ENCODE data around the gene ERBB2.

Gene ERBB2

DNA sequence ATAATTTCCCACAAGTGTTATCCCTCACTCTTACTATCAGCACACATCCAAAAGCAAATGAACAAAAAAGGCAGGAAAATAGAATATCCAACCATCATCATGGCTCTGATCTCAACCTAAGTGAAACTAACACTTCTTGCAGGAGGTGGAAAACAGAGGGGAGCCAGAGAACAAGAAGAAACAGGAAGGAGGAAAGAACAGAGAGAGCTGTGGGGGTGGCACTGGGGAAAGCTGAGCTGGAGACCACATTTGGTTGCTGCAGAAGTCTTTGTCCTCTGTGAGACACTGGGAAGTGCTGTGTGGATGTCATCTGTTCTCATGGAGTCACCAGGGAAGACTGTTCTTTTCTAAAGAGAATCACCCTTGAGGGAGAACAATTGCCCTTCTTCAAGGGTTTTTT, 72.6 kb downstream of the ERBB2 start:
- DNase-seq (ENCODE audit: low read depth, low spot score): no peak
- H3K4me3 ChIP-seq (ENCODE audit: low read length): no peak overlapping the region

DNA sequence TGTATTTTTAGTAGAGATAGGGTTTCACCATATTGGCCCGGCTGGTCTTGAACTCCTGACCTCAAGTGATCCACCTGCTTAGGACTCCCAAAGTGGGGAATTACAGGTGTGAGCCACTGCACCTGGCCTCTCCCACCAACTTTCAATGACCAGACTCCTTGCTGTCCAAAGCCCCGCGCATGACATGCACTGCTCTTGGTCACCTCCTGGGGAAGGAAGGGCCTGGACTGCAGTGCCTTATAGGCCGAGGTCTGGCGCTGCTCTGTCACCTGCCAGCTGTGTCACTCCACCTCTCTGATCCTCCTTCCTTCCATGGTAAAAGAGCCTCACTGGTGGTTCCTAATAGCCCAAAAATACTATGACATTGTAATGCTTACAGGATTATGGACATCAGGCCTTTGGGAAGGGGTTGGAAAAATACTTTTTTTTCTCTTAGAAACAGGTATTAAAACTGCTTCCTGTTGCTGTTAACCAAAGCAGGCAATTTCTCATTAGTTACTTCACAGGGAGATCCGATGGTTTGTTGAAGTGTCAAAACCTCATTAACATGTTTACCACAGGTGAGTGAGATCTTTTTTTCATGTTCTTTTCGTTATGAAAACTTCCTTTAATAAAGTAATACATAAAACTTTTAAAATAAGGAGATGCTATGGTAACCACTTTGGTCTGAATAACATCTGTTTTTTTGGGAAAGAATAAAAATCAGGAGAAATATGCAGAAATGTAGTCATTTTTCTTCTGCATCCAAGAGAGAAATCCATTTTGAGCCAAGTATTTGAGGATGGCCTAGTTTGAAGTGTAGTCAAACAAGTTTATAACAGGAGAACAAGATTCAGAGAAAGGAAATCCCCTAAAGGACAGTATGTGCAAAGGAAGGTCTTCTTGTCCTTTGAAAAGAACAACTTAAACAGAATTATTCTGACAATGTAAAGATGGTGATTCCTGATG, 73.4 kb downstream of the ERBB2 start:
- DNase-seq (ENCODE audit: low read depth, low spot score): no peak
- no peak overlapping the region for H3K4me3 ChIP-seq (ENCODE audit: low read length)

DNA sequence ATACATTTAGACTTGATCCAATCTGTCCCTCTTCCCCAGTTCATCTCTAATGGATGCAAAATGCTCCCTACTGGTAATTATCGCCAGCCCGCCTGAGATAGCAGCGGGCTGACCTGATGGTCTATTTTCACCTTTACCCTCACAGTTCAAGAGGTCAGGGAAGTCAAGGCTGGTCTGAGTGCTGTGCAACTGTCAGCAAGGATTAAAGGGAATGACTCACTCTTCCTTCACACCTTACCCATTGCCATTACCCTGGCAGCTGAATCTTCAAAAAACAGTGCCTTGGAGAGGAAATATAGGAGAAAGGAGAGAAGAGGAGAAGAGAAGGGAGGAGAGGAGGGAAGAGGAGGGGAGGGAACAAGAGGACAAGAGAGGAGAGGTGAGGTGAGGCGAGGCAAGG, 74.2 kb downstream of the ERBB2 start:
- H3K4me3 ChIP-seq (ENCODE audit: low read length): no peak overlapping the region
- DNase-seq (ENCODE audit: low read depth, low spot score): no peak

DNA sequence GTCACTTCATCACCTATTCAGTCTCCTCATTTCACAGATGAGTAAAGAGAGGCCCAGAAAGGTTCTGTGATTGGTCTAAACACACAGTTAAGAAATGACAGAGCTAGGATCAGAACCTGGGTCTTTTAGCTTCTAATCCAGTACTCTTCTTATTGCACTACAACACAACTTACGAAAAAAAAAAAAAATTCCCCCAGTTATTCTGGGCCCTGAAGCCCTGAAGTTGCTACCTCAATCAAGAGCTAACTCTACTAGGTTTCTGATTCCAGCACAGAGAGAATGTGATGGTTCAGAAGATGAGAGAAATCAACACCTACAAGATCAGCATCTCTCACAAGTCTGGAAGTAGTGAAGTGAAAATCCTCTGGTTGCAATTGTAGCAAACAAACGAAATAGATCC, 75.2 kb downstream of the ERBB2 start:
- DNase-seq (ENCODE audit: low read depth, low spot score): no peak
- H3K4me3 ChIP-seq (ENCODE audit: low read length): no peak overlapping the region

DNA sequence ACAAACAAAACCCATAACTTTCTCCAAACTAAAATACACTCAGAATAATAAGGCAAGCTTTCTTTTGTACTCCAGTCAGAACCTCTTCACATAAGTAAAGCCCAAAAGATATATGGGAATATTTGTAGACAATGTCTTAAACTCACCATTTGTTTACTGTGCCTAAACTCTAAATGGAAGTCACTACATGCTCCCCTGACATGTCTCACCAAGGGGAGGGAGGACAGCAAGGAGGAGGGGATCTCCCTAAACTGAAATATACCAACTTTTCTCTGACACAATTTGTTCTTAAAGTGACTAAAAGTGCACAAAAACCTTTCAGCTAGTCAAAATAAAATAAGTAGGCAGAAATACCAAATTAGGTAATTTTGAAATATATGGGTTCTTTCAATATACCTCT, 76.4 kb downstream of the ERBB2 start:
- DNase-seq (ENCODE audit: low read depth, low spot score): no peak
- no peak overlapping the region for H3K4me3 ChIP-seq (ENCODE audit: low read length)

DNA sequence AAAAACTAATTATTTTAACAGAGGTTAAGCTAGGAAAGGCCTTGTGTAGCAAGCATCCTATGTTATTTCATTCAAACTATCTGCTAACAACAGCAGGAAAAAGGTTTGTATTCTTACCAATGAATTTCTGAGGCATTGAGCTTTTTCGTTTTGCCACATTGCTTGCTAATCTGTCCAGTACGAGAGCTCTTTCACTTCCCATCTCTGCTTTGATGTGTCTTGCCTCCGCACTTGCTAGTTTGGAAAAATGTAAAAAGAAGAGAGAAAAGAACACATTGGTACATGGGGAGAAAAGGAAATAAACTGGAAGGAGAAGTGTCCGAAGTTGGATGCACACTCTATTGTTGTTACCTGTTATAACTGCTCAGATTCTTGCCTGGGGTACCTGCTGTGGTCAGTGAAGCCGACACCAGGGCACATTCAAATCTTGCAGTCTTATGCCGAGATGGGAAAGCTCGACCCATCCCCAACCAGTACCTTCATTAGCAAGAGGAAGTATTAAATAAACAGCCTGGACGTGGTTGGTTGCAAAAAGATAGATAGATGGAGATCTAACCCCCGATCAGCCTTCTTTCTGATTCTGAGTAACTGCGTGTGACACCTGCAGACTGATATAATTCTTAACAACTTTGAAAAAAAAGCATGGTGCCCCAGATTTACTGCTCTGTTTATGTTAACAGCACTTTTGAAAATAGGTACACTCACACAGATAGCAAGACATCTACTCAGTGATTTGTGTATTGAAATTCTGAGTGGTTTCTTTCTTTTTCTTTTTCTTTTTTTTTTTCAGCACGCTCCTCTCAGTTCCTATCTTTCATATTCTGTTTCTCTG, 77.9 kb downstream of the ERBB2 start:
- DNase-seq (ENCODE audit: low read depth, low spot score): no peak
- H3K4me3 ChIP-seq (ENCODE audit: low read length): no peak overlapping the region
